HG03196 (cell line): Measurements from ENCODE around the gene TMEM269.
"Not testable (repeated sequence)": the region's sequence is repeated elsewhere in the genome, so short reads cannot be mapped to it uniquely, and the experiment has no call there.

ENCODE experiments used
- ATAC-seq: cut with Tn5 transposase; IDR thresholded peaks from one replicate; pipeline ENCODE4 v1.9.1; 2021; ENCODE audit not compliant: unreplicated experiment

Gene TMEM269

DNA sequence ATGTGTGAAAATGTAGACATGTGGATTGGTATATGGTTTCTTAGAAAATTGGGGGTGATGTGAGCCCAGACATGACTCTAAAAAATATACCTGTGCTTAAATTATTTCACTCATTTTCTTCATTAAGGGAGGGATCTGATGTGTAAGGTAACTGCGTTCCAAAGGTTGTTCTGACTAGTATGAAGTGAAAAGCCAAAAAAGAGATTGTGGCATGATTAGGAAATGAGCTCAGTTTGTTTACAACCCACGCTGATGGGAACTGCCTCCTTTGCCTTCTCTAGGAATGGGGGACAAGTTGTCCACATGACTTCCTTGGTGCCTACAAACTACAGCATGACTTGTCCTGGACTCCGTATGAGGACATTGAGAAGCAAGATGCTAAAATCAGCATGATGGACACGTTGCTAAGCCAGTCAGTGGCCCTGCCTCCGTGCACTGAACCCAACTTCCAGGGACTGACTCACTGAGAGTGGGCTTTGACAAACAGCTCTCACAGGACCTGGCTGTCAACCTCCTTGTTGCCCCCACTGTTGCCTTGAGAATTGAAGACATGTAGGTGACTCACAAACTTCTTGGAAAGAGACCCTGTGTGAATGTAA is 9.8 kb upstream of the TMEM269 start:
- no peak for ATAC-seq

DNA sequence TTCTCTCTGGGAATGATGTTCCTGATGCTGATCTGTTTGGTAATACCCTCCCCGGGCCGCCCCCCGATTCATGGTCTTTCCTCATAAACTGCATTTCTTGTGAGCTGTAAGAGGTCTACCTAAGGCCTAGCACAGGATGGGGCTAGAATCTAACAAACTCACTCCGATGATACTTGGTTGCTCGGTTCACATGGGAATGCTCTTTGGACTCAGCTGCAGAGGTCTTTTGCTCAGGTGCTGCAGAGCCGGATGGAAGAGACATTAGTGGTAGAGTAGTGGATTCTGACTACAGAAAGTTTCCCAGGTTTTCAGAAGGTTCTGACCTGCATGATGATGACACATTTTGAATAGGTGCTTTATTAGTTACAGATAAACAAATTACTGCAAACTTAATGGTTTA is 8.3 kb upstream of the TMEM269 start:
- ATAC-seq, result no peak

DNA sequence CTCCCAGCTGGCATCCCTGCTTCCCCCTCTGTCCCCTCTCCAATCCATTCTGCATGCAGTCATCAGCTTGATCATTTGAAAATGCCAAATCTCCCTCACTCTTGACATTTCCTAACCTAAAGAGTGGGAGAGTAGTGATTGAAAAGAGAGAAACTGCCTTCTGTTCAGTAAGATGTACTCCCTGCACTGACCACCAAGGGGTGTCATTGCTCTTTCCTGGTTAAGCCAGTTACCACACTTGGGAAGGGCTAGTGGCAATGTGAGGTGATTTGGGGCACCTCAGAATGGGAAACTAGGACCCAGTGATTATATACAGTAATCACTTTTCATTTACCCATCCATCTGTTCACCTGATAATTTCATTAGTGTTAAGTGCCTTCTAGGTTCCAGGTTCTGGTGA is 6.9 kb upstream of the TMEM269 start:
- ATAC-seq, result no peak

DNA sequence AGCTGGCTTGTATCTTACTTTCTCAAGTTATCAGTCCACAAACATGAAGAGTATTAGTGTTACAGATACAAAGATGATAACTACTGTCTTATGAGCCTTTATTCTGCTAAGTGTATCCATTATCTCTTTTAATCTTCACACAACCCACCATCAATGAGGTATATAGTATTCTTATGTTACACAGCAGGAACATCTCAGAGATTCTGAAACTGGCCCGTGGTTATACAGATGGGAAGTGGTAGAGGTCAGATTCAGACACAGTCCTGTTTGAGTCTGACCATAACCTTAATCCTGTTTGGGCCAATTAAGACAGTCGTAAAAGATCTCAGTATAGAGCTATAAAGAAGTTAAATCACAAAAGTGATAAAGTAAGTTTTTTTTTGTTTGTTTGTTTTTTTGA is 5.1 kb upstream of the TMEM269 start:
- no peak for ATAC-seq

DNA sequence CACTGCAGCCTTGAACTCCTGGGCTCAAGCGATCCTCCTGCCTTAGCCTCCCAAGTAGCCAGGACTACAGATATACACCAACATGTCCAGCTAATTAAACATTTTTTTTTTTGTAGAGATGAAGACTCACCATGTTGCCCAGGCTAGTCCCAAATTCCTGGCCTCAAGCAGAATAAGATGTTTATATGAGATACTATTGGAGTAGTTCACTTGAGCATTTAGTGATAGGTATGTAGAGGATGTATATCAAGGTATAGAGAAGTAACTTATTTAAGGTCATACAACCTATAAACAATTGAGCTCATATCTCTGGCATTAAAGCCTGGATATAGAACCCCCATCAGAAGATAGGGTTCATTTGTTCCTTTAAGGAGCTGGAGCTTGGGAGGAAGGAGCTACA is 4.6 kb upstream of the TMEM269 start:
- ATAC-seq, result no peak

DNA sequence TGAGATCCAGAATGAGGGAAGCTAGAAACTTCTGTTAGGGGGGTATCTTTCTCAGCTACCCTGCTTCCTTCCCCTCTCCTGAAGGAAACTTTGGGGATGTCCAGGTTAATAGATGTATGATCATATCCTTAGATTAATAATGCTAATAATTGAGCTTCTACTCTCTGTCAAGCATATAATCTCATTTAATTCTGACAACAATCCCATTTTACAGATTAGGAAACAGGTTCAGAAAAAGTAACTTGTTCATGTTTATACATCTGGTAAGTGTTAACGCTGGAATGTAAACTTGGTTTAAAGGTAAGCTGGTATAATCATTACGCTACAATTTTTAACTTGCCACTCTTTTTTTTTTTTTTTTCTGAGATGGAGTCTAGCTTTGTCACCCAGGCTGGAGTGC is 1.7 kb upstream of the TMEM269 start:
- ATAC-seq, result no peak

DNA sequence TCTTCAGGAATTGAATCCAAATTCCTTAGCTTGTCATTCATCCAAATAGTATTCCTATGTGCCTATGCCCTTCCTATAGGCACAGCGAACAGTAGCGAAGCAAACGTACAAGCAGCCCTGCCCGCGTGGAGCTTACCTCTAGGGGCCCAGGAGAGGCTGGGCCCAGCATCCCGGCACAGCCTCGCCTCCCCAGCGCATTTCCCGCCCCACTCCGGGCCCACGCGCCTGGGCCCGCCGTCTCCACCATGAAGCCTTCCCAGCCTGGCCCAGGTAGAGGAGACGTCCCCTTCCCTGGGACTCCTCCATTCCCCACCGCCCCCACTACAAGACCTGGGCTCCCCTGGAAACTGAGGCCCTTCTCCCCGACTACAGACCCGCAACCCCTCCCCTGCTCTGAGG is 245 bp upstream of the TMEM269 start:
- ATAC-seq, result no peak

DNA sequence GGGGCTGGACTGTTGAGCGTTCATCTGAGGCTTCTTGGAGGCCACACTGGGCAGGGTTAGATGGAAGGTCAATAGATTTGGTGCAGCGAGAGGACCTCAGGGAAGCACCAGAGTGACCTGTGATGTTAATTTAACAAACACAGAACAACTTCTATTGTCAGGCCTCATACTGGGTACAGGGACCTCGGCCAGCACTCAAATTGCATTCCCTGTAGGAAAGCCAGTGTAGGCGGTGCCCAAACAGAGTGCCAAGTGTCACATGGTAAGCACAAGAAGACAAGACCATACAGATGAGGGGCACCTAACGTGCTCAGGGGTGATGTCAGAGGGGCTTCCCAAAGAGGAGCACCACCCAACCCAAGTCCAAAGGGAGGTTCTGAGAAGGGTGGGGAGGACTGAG is 1.3 kb downstream of the TMEM269 start:
- ATAC-seq, result no peak

DNA sequence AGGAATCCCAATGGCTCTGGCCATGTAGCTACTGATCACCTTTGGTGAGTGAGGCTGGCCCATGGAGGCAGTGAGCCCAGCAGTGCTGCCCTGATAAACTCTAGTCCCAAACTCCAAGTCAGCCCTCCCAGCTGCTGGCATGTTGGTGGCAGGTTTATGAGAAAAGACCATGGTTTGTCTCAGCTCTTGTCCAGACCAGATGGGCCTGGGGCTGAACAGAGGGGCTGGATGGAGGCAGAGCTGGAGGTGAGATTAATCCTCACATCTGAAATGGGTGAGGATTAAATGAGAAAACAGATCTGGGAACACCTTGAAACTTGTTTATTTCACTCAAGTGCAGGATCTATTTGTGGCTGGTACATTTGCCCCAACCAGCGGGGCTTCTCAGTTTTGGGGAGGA is 3.2 kb downstream of the TMEM269 start:
- no peak for ATAC-seq

DNA sequence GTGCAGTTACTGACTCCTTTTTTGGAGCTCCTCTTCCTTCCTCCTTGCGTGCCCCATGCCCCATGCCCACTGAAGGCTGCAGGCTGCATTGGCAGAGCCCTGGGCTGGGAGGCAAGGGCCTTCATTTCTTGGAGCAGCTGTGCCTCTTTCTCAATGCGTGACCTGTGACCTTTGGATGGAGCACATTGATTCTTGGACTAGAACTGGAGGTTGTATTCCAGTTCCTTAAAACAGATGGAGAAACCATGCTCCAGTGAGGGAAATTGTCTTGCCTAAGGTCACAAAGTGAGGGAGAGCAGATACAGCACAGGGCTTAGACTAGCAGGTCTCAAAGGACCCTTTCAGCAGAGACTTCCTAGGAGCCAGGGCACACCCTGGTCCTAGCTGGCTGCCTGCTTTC is 9.0 kb downstream of the TMEM269 start:
- no peak for ATAC-seq

DNA sequence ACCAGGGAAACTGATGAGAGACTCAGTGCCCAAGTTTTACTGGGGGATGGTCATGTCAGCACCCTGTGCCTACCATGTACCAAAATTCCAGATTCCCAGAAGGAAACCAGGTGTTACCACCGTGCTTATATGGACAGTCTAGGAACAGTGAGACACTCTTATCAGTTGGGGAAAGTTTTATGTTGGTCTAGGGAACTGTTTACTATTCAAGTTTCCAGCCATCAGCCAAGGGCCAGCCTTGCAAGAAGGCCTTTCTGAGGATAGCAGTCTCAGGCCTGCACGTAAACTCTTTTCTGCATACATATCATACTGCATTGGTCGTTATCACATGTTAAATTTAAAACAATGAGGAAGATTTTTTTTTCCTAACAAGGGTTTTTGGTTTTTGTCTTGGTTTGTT is 12.6 kb downstream of the TMEM269 start:
- ATAC-seq, result no peak

DNA sequence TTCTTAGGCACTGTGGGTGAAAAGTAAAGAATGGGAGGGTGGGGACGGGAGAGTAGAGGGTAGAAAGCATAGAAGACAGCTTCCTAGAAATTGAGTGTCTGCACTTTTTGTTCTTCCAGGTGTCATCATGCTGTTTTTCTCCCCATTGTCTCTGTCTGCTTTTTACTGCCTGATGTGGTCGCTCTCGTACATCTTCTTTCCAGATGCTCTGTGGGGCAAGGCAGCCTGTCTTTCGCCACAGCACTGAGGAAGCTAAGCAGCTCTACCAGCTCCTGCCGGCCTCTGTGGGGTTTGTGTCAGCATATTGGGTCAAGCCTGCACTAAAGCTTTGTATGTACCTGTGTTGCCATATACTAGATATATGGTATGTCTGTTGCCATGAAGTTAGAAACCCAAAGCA is 13.2 kb downstream of the TMEM269 start:
- ATAC-seq, result no peak

DNA sequence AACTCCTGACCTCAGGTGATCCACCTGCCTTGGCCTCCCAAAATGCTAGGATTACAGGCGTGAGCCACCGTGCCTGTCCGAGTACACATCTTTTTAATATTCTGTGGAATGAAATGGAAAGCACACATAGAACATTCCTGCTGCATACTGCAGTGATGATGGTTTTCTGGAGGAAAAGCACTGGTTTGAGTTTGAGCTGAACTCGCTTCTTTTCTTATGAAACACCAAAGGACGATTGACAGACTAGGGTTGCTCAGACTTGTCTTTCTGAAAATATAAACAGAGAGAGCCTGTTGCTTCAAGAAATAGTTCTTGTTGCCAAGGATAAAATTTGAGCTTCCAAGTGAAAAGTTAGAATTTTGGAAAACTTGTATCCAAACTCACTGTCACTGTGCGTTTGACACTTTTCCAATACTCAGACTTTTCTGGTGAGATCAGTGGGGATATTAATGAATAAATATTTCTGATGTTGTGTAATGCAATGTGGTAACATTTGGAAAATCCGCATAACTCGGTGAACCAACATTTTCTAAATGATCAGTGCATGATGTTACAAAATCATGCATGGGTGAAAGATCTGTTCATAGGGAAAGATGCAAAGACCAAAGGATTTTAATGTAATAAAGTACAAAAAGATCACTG is 17.2 kb downstream of the TMEM269 start:
- no peak for ATAC-seq

DNA sequence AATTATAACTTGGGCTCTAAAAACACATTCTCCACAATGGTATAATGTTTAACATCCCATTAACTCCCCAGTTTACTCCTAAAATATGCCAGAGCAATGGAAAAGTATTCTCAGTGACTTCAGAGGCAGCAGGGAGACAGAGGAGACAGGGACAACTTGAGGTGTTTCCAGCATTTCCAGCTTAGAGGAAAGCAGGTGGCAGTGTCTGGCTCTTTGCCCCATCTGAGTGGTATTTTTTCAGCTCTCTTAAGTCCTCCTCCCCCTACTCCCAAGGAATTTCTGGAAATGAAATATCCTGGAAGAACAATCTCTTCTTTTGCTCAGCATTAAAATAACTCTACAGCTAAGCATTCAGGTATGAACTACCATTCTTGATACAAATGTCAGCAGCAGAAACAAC is 21.4 kb downstream of the TMEM269 start:
- ATAC-seq, result no peak

DNA sequence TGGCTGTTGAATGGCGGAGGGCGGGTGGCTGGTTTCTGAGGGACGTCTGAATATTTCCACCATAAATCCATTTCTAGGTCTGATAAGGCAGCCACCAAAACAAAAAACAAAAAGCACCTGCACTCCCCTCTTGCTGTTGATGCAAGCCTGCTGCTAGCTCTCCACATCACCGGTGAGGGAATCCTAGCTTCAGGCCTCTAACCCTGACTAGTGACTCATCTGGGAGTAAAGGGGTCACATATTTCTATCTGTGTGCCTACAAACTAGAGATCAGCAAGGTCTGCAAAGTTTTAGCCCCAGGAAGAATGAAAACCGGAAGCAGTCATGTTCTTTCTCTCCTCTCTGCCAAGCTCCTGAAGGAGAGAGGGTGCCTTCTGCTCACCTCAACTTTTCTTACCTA is 21.8 kb downstream of the TMEM269 start:
- ATAC-seq, result no peak

DNA sequence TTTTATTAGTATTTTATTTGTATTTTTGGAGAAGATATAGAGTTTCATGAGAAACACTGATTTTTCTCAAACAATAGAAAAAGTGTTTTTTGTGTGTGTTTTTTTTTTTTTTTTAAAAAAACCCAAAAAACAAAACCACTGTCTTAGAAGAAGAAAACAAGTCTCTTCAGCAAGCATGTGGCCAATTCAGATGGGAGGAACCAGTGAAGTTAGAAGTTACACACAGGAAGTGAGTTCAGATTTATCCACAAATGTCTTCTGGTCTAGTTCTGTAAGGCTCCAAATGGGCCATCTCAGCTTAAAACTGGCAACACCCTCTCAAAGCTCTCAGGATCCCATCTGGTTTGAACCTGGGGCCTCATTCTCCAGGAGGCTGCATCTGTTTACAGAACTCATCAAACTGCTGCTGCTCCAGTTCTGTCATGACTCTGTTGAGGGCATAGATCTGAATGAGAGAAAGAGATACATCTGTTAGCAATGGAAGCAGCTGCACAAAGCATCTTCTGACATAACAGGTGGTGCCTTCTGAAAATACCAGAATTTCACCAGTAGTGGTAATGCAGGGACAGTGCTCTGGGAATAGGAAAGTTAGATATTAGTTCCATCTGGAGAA is 22.4 kb downstream of the TMEM269 start:
- no peak for ATAC-seq

DNA sequence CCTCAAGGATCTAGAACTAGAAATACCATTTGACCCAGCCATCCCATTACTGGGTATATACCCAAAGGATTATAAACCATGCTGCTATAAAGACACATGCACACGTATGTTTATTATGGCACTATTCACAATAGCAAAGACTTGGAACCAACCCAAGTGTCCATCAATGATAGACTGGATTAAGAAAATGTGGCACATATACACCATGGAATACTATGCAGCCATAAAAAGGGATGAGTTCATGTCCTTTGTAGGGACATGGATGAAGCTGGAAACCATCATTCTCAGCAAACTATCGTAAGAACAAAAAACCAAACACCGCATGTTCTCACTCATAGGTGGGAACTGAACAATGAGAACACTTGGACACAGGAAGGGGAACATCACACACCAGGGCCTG is 30.0 kb downstream of the TMEM269 start:
- not testable (repeated sequence) for ATAC-seq

DNA sequence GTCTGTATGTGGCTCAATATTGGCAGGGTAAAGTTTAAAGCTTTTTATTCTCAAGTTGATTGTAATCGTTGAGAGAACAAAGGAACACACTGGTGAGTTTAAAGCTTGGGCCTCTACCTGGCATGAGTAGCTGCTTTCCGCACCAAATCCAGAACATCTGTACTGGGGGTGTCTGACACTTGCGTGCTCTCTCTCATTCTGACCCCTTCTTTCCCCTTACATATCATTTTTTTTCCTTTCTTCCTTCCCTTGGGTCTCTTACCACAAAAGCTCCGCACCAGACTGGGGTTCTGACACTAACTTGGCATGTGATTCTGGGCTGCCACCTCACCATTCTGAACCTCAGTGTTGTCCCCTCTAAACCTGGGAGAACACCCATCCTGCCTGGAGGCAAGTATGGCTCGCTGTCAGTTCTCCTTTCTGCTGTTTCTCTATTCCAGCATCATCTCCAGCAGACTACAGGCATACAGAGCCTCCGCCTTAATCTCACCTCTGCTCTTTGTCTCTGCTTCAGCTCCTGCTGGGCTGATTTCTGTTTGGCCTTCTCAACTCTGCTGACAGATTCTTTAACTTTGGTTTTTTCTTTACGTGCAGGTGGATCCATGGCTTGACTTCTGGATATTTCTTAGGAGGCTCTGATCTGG is 31.3 kb downstream of the TMEM269 start:
- ATAC-seq, result peak; percentile 5

DNA sequence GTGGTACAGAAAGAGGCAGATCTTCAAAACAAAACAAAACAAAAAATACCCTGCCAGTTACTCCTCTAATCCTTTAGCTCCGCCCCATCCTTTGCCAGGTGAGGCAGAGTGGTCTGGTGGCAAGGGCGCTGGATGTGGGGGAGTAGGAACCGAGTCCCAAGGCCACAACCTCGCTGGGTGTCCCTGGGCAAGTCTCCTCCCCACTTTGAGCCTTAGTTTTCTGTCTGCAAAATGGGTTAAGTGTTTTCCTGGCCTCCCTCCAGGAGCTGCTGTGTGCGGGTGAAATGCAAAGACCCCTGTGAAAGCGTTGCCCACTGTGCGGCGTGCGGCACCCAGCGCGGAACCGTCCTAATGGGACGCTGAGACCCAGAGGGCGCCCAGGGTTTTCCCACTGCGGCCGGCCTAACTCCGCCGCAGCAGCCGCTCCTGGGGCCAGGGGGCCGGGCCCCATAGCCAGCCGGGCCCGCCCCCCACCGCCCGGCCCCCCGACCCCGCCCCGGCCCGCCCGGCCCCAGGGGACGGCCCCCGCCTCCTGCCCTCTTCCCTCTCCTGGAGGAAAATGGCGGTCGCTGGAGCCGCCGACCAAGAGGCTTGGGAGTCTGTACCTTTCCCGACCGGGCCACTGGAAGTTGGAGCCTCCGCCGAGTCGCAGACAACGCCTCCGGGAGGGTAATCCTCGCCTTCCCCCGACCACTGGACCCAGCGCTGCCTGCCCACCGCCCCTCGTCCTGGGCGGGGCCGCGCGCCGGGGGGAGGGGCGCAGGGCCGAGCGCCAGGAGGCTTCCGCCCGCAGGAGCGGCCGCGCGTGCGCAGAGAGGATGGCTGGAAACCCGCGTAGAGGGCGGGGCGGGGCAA is 32.0 kb downstream of the TMEM269 start, which contains the start of the genes ERMAP and SVBP:
Gene ERMAP, plus strand, starts transcription at position 538 of the 855 bp plus-strand sequence. CDS start 13,327 bp downstream, outside the sequence.
Gene SVBP, minus strand, starts transcription at position 813 of the 855 bp plus-strand sequence. CDS start 853 bp downstream, outside the sequence.
- peak; percentile 75 for ATAC-seq

DNA sequence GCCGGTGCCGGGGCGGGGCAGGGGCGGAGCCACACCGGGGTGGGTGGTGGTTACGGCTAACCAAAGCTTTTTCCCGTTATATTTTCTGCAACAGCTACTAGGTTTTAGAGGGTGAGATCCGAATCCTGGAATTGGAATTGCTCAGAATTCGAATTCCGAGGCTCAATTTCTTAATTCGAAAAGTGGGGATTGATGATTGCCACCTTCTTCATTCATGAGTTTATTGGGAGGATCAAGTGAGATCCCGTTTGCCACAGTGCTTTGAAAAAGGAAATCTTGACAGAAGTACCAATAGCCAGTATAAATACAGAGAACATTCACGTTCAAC is 32.6 kb downstream of the TMEM269 start:
- ATAC-seq, result no peak

DNA sequence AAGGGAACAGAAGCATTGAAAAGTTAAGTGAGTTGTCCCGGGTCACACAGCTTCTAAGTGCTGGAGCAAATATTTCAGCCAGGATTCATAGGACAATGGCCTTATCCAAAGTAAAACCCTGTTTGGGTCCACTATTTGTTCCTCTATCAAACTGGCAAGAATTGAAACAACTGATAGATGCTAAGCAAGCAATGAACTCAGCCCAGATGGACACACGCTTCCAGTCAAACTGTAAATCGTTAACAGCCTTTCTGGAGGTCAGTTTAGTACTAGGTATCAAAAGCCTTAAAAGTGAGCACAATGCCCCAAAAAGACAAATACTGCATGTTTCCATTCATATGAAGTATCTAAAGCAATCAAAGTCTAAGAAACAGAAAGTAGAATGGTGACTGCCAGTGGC is 33.2 kb downstream of the TMEM269 start:
- ATAC-seq, result no peak
